IMR-90 (cell line): ENCODE results near the gene HOXA3. TPM values are rescaled to one million over a fixed set of nuclear protein-coding genes. Genes with fewer than 3 reads are reported as not detected.

Experiments
- ATAC-seq: fragments of 200-7000 bp; cut with Tn5 transposase; 2 replicates; pipeline ENCODE4 v1.9.1; 2020; ENCODE audit warnings: low read depth, mild to moderate bottlenecking, moderate library complexity
- BruUV-seq: library from RNA; stranded (reverse); fragments of 400-500 nt; replicated peaks from 2 replicates; lab custom pipeline; 2021; lab: Mats Ljungman, UMichigan
- CTCF ChIA-PET: fragments of 300-600 bp; formaldehyde crosslinking; extraction: SDS; loops from one replicate; lab custom pipeline; 2021; ENCODE audit warnings: antibody characterized with exemption; lab: Yijun Ruan, JAX
- POLR2A ChIA-PET: fragments of 300-600 bp; sonication (Branson Sonifier 250); formaldehyde crosslinking; loops from one replicate; lab custom pipeline; 2022; ENCODE audit warnings: antibody characterized with exemption; ENCODE audit not compliant: unreplicated experiment; lab: Charles Lee
- DNase-seq: peaks from one replicate; pipeline ENCODE4 v3.0.0; 2013
- H2AFZ ChIP-seq: replicated peaks from 2 replicates; pipeline ENCODE3; 2013; ENCODE audit warnings: low read length, mild to moderate bottlenecking; ENCODE audit not compliant: poor library complexity
- H2AK5ac ChIP-seq: 2 replicates; pipeline ENCODE4 v1.6.1; 2013; ENCODE audit warnings: low read depth, low read length, inconsistent platforms
- H2AK9ac ChIP-seq: replicated peaks from 2 replicates; pipeline ENCODE3; 2013; ENCODE audit warnings: mild to moderate bottlenecking, low read depth, low read length, moderate library complexity; ENCODE audit not compliant: poor library complexity
- H2BK120ac ChIP-seq: 2 replicates; pipeline ENCODE4 v1.6.1; 2013; ENCODE audit warnings: low read depth, low read length, inconsistent platforms
- H2BK15ac ChIP-seq: 3 replicates; pipeline ENCODE4 v1.6.1; 2013; ENCODE audit warnings: low read depth, low read length, inconsistent platforms
- H2BK20ac ChIP-seq: 2 replicates; pipeline ENCODE4 v1.6.1; 2013; ENCODE audit warnings: low read depth, mild to moderate bottlenecking, inconsistent platforms, low read length, moderate library complexity
- H2BK5ac ChIP-seq: 2 replicates; pipeline ENCODE4 v1.6.1; 2013; ENCODE audit warnings: mild to moderate bottlenecking, low read depth, low read length, inconsistent platforms; ENCODE audit not compliant: poor library complexity, severe bottlenecking
- H3K14ac ChIP-seq: replicated peaks from 2 replicates; pipeline ENCODE4 v1.6.1; 2013; ENCODE audit warnings: low read depth, low read length, inconsistent platforms
- H3K18ac ChIP-seq: 2 replicates; pipeline ENCODE4 v1.6.1; 2013; ENCODE audit warnings: low read depth, low read length, control low read depth
- H3K23ac ChIP-seq: 2 replicates; pipeline ENCODE4 v1.6.1; 2013; ENCODE audit warnings: low read depth, low read length, inconsistent platforms
- H3K27ac ChIP-seq: 2 replicates; pipeline ENCODE4 v1.5.1; 2013; ENCODE audit warnings: mild to moderate bottlenecking, control low read depth, low read length; ENCODE audit not compliant: insufficient read depth
- H3K27me3 ChIP-seq: 2 replicates; pipeline ENCODE4 v1.6.1; 2013; ENCODE audit warnings: low read length; ENCODE audit not compliant: control insufficient read depth, insufficient read depth
- H3K36me3 ChIP-seq: 2 replicates; pipeline ENCODE4 v1.6.1; 2013; ENCODE audit warnings: low read length, mixed read lengths; ENCODE audit not compliant: control insufficient read depth, insufficient read depth
- H3K4ac ChIP-seq: 2 replicates; pipeline ENCODE4 v1.6.1; 2013; ENCODE audit warnings: low read depth, low read length, inconsistent platforms
- H3K4me1 ChIP-seq: 2 replicates; pipeline ENCODE4 v1.6.1; 2013; ENCODE audit warnings: low read length, mixed read lengths; ENCODE audit not compliant: control insufficient read depth, insufficient read depth
- H3K4me2 ChIP-seq: 2 replicates; pipeline ENCODE4 v1.6.1; 2013; ENCODE audit warnings: low read depth, mild to moderate bottlenecking, control low read depth, low read length, moderate library complexity
- H3K4me3 ChIP-seq: 2 replicates; pipeline ENCODE4 v1.5.1; 2013; ENCODE audit warnings: low read depth, mild to moderate bottlenecking, control low read depth, low read length, moderate library complexity; ENCODE audit not compliant: insufficient read depth
- H3K56ac ChIP-seq: 2 replicates; pipeline ENCODE4 v1.6.1; 2013; ENCODE audit warnings: low read length, inconsistent platforms; ENCODE audit not compliant: insufficient read depth; ENCODE audit errors: extremely low read depth
- H3K79me1 ChIP-seq, 2 experiments: 2 replicates each; pipeline ENCODE4 v1.6.1; 2013; ENCODE audit warnings: low read length in 2 of 2, inconsistent platforms in 1 of 2, low read depth in 1 of 2
- H3K9ac ChIP-seq: 2 replicates; pipeline ENCODE4 v1.6.1; 2013; ENCODE audit warnings: low read depth, low read length, control low read depth
- H3K9me1 ChIP-seq: 2 replicates; pipeline ENCODE4 v1.6.1; 2013; ENCODE audit warnings: low read length, inconsistent platforms; ENCODE audit not compliant: insufficient read depth
- H3K9me3 ChIP-seq: 2 replicates; pipeline ENCODE4 v1.6.1; 2013; ENCODE audit warnings: low read length; ENCODE audit not compliant: control insufficient read depth, insufficient read depth
- H4K20me1 ChIP-seq: 2 replicates; pipeline ENCODE4 v1.6.1; 2013; ENCODE audit warnings: low read length, inconsistent platforms; ENCODE audit not compliant: insufficient read depth
- H4K5ac ChIP-seq: 2 replicates; pipeline ENCODE4 v1.6.1; 2013; ENCODE audit warnings: mild to moderate bottlenecking, low read depth, low read length, control low read depth
- H4K8ac ChIP-seq, 2 experiments: 2 replicates each; pipeline ENCODE4 v1.6.1; 2013; ENCODE audit warnings: low read depth in 2 of 2, low read length in 2 of 2, control low read depth in 1 of 2, inconsistent platforms in 1 of 2
- H4K91ac ChIP-seq: 2 replicates; pipeline ENCODE4 v1.6.1; 2013; ENCODE audit warnings: low read depth, low read length, inconsistent platforms; ENCODE audit not compliant: insufficient read depth
- BHLHE40 ChIP-seq: fragments of 150-350 bp; IDR thresholded peaks from 2 replicates; pipeline ENCODE4 v1.6.1; 2016; ENCODE audit warnings: mild to moderate bottlenecking, low read depth, low read length
- CHD1 ChIP-seq: IDR thresholded peaks from 2 replicates; pipeline ENCODE4 v1.6.1; 2012; ENCODE audit warnings: low read depth, low read length, improper control_type of control experiment
- FOS ChIP-seq: fragments of 150-350 bp; IDR thresholded peaks from 2 replicates; pipeline ENCODE4 v1.6.1; 2016; ENCODE audit warnings: low read depth, low read length
- MAZ ChIP-seq: IDR thresholded peaks from 2 replicates; pipeline ENCODE4 v1.6.1; 2012; ENCODE audit warnings: low read depth, mild to moderate bottlenecking, low read length, improper control_type of control experiment, moderate library complexity, borderline replicate concordance
- MXI1 ChIP-seq: IDR thresholded peaks from 2 replicates; pipeline ENCODE4 v1.6.1; 2012; ENCODE audit warnings: low read depth, mild to moderate bottlenecking, low read length, moderate library complexity, borderline replicate concordance
- POLR2A ChIP-seq: IDR thresholded peaks from 2 replicates; pipeline ENCODE4 v1.6.1; 2012; ENCODE audit warnings: mild to moderate bottlenecking, low read depth, low read length
- RAD21 ChIP-seq: IDR thresholded peaks from 2 replicates; pipeline ENCODE4 v1.6.1; 2012; ENCODE audit warnings: low read length, improper control_type of control experiment
- SMC3 ChIP-seq: fragments of 150-350 bp; IDR thresholded peaks from 2 replicates; pipeline ENCODE4 v1.6.1; 2016; ENCODE audit warnings: low read depth, mild to moderate bottlenecking, antibody characterized with exemption, low read length, moderate library complexity
- WGBS, 2 experiments: methylation state at CpG; one replicate each; pipeline versions ENCODE4 v1.1.5 to v1.1.7; 2013; ENCODE audit warnings: missing lambda C conversion rate in 2 of 2; ENCODE audit not compliant: insufficient read length in 1 of 2; ENCODE audit errors: extremely low coverage in 2 of 2; 5-methylcytosine and 5-hydroxymethylcytosine counted together
- dilution Hi-C: fragments of 300-500 bp; cut with HindIII; formaldehyde crosslinking; loops from one replicate; pipeline ENCODE4 v1.14.3; 2018; ENCODE audit warnings: low sequenced_read_pairs; ENCODE audit not compliant: unreplicated experiment
- in situ Hi-C: fragments of 300-500 bp; cut with MboI; formaldehyde crosslinking; loops from 3 replicates; pipeline ENCODE4 v1.14.3; 2019; ENCODE audit warnings: low sequenced_read_pairs, inconsistent platforms, mixed read lengths
- intact Hi-C: fragments of 100-400 bp; cut with micrococcal nuclease; formaldehyde crosslinking; loops from 2 replicates; pipeline ENCODE4 v1.10.0; 2022
- polyA plus RNA-seq, 3 experiments: library from polyadenylated mRNA; depleted of rRNA; stranded (reverse); fragments of >200 nt; gene quantifications; 2 replicates each; pipeline ENCODE4 v1.2.3, GENCODE V29; 2012; ENCODE audit warnings: low replicate concordance in 1 of 3
- total RNA-seq: library from RNA; depleted of rRNA; stranded (reverse); fragments of >200 nt; gene quantifications from 2 replicates; pipeline ENCODE4 v1.2.3, GENCODE V29; 2012
- TF ChIP-seq, protein P1 (sequence below): fragments of 150-350 bp; IDR thresholded peaks from 2 replicates; pipeline ENCODE4 v1.6.1; 2017; ENCODE audit warnings: mild to moderate bottlenecking, antibody characterized with exemption, low read length, low read depth
- TF ChIP-seq, protein P2 (sequence below): conservative IDR thresholded peaks from 2 replicates; pipeline ENCODE4 v1.5.1; 2012; ENCODE audit warnings: mild to moderate bottlenecking, low read depth, low read length, improper control_type of control experiment

Gene HOXA3
- total and polyA plus RNA-seq, 2 of the 4 experiments (the other 2 are of a cell fraction): 0.90 to 5.4 TPM

DNA sequence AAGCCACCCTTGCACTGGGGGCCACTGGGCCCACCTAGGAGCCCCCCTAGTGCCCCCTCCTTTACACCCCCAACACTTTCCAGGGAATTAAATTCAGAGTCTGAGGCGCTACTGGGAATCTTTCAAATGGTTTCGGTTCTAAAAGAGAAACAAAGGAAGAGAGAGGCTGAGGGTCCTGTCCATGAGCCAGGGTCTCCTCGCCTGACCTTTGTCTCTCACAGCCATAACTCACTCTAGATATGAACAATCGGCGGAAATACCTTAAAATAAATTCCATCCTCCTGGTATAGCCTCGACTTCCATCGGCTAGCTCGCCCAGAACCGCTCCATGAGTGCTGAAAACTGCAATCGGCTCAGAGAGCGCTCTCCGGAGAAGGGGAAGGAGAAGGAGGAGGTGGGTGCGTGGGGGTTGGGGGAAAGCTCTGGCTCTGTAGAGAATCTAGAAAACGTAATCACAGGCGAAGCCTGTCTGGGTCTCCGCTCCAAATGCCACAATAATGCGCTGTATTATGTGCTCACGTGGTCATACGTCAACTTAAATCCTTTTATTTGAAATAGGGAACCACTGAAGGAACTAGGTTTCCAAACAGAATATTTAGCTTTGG lies 34.4 kb downstream of the HOXA3 start:
- Histone ChIP-seq H3K9ac (peak overlapping the region; percentile 96), H3K14ac (peak overlapping the region; percentile 72), H3K4me1 (peaks cover 23% of the 10 kb centered on the region), H4K8ac (peak overlapping the region; percentile 37 to 64), H3K9me3 (no peaks in the 10 kb centered on the region), H2BK15ac (peak overlapping the region; percentile 39; the same call in 1 of the 3 replicates), H2BK20ac (peak overlapping the region; percentile 52; the same call in 1 of the 2 replicates), H3K27ac (peak overlapping the region; percentile 89), H2AFZ (peak overlapping the region; percentile 29), H4K5ac (peak overlapping the region; percentile 51), H2BK5ac (peak overlapping the region; percentile 80), H3K36me3 (peaks cover 9% of the 10 kb centered on the region; the same call in 1 of the 2 replicates), H3K79me1 (peaks cover 0 to 37% of the 10 kb centered on the region in 2 experiments; a peak in 2 of 4 replicates), H3K56ac (peak overlapping the region; percentile 83), H3K23ac (peak overlapping the region; percentile 95), H3K4me2 (peak overlapping the region; percentile 78), H2AK9ac (peak overlapping the region; percentile 68), H4K20me1 (peaks cover 10% of the 10 kb centered on the region), H3K4ac (peak overlapping the region; percentile 87), H3K27me3 (no peaks in the 10 kb centered on the region), H3K4me3 (peak overlapping the region; percentile 71), H2BK120ac (peak overlapping the region; percentile 73), H4K91ac (peak overlapping the region; percentile 83), H3K18ac (peak overlapping the region; percentile 97), H3K9me1 (peaks cover 7% of the 10 kb centered on the region; the same call in 1 of the 2 replicates), H2AK5ac (peak overlapping the region; percentile 92)
- ChIA-PET POLR2A (interaction anchor here (0.6 to 0.7 kb wide), 2 partner anchors 17 to 413 kb away, joined by 3 read pairs; no protein-coding TSS in a partner anchor), CTCF (interaction anchor here (0.7 kb wide), 1 partner anchor 33 kb away, joined by 3 read pairs; no protein-coding TSS in a partner anchor)
- in situ Hi-C loops: no loop called here
- 3% methylated on average over 6 of the region's 19 CpGs; no CpG with 5 or more reads in 1 of the 2 experiments for WGBS, 2 experiments
- peak; percentile 84 for TF ChIP-seq BHLHE40
- TF ChIP-seq POLR2A: peak; percentile 81
- no peak for TF ChIP-seq RAD21
- TF ChIP-seq MXI1: peak; percentile 63; the same call in 1 of the 2 replicates
- no peak; the same call in 1 of the 2 replicates for TF ChIP-seq CHD1
- TF ChIP-seq SMC3: peak; percentile 9; the same call in 1 of the 2 replicates
- TF ChIP-seq MAZ: peak; percentile 68; the same call in 1 of the 2 replicates
- TF ChIP-seq, protein P1, sequence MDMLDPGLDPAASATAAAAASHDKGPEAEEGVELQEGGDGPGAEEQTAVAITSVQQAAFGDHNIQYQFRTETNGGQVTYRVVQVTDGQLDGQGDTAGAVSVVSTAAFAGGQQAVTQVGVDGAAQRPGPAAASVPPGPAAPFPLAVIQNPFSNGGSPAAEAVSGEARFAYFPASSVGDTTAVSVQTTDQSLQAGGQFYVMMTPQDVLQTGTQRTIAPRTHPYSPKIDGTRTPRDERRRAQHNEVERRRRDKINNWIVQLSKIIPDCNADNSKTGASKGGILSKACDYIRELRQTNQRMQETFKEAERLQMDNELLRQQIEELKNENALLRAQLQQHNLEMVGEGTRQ: peak; percentile 93
- TF ChIP-seq FOS: 0 out of 2 replicates have a peak, but pooled peaks have one; percentile 10
- TF ChIP-seq, protein P2, sequence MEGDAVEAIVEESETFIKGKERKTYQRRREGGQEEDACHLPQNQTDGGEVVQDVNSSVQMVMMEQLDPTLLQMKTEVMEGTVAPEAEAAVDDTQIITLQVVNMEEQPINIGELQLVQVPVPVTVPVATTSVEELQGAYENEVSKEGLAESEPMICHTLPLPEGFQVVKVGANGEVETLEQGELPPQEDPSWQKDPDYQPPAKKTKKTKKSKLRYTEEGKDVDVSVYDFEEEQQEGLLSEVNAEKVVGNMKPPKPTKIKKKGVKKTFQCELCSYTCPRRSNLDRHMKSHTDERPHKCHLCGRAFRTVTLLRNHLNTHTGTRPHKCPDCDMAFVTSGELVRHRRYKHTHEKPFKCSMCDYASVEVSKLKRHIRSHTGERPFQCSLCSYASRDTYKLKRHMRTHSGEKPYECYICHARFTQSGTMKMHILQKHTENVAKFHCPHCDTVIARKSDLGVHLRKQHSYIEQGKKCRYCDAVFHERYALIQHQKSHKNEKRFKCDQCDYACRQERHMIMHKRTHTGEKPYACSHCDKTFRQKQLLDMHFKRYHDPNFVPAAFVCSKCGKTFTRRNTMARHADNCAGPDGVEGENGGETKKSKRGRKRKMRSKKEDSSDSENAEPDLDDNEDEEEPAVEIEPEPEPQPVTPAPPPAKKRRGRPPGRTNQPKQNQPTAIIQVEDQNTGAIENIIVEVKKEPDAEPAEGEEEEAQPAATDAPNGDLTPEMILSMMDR: no peak
- BruUV-seq: no TSS peak
- peak; percentile 54 for ATAC-seq
- dilution Hi-C loops: no loop called here
- intact Hi-C loops: no loop called here
- DNase-seq: peak; percentile 97
